H1 (cell line): Measurements from ENCODE around the gene SUMF1. TPM values are rescaled to one million over a fixed set of nuclear protein-coding genes. Genes with fewer than 3 reads are reported as not detected.

Experiments used
- CTCF ChIA-PET: fragments of 300-600 bp; sonication (Branson Sonifier 250); formaldehyde crosslinking; loops from one replicate; lab custom pipeline; 2021; ENCODE audit not compliant: partially characterized antibody; lab: Charles Lee
- POLR2A ChIA-PET: fragments of 300-600 bp; sonication (Branson Sonifier 250); formaldehyde crosslinking; loops from one replicate; lab custom pipeline; 2021; ENCODE audit warnings: inconsistent platforms; ENCODE audit not compliant: partially characterized antibody; lab: Charles Lee
- DNase-seq, 2 experiments: peaks; one replicate each; pipeline versions ENCODE4 v3.0.0 to v3.0.0-alpha.2; 2010 to 2022; ENCODE audit warnings: low spot score in 2 of 2, low read depth in 1 of 2, mixed read lengths in 1 of 2
- FAIRE-seq: peaks from 2 replicates; lab custom pipeline; 2011; peaks lifted over from hg19 to GRCh38; lab: Jason Lieb, UNC
- H2AFZ ChIP-seq: 2 replicates; pipeline ENCODE4 v1.8.1; 2012; ENCODE audit warnings: low read length, inconsistent platforms
- H2AK5ac ChIP-seq: 2 replicates; pipeline ENCODE4 v1.6.1; 2013; ENCODE audit warnings: low read depth, low read length
- H2BK120ac ChIP-seq: replicated peaks from 2 replicates; pipeline ENCODE3; 2013; ENCODE audit warnings: low read depth, low read length, inconsistent platforms
- H2BK12ac ChIP-seq: 2 replicates; pipeline ENCODE4 v1.6.1; 2013; ENCODE audit warnings: low read depth, low read length
- H2BK15ac ChIP-seq: 2 replicates; pipeline ENCODE4 v1.6.1; 2013; ENCODE audit warnings: low read length
- H2BK20ac ChIP-seq: 2 replicates; pipeline ENCODE4 v1.6.1; 2013; ENCODE audit warnings: low read length
- H2BK5ac ChIP-seq: 2 replicates; pipeline ENCODE4 v1.6.1; 2013; ENCODE audit warnings: low read depth, low read length
- H3K14ac ChIP-seq: 2 replicates; pipeline ENCODE4 v1.6.1; 2013; ENCODE audit warnings: inconsistent platforms; ENCODE audit not compliant: insufficient read length
- H3K18ac ChIP-seq: 2 replicates; pipeline ENCODE4 v1.6.1; 2013; ENCODE audit warnings: low read length; ENCODE audit errors: extremely low read depth
- H3K23ac ChIP-seq: 2 replicates; pipeline ENCODE4 v1.6.1; 2013; ENCODE audit warnings: inconsistent platforms; ENCODE audit not compliant: insufficient read length
- H3K23me2 ChIP-seq: 2 replicates; pipeline ENCODE4 v1.6.1; 2013; ENCODE audit warnings: low read depth, low read length
- H3K27ac ChIP-seq: 2 replicates; pipeline ENCODE4 v1.6.1; 2011; ENCODE audit warnings: low read depth, low read length, inconsistent platforms
- H3K27me3 ChIP-seq, 4 experiments: replicated peaks in 1 of 4; 1 replicate in 1 of 4; 2 replicates in 3 of 4; pipeline versions ENCODE4 v1.6.1 to v1.8.1; 2011 to 2013; ENCODE audit warnings: low read length in 3 of 4, mild to moderate bottlenecking in 3 of 4, inconsistent platforms in 2 of 4, mixed read lengths in 2 of 4, moderate library complexity in 1 of 4; ENCODE audit not compliant: control insufficient read depth in 3 of 4, insufficient read depth in 3 of 4; ENCODE audit errors: extremely low read depth in 1 of 4
- H3K36me3 ChIP-seq, 4 experiments: 2 replicates each; pipeline versions ENCODE4 v1.6.1 to v1.8.1; 2011 to 2013; ENCODE audit warnings: mild to moderate bottlenecking in 4 of 4, low read length in 3 of 4, moderate library complexity in 2 of 4, control low read depth in 1 of 4, inconsistent platforms in 1 of 4; ENCODE audit not compliant: insufficient read depth in 4 of 4, control insufficient read depth in 2 of 4
- H3K4ac ChIP-seq: replicated peaks from 2 replicates; pipeline ENCODE3; 2013; ENCODE audit warnings: low read length, low read depth, mixed read lengths, inconsistent platforms; ENCODE audit not compliant: insufficient read length
- H3K4me1 ChIP-seq, 4 experiments: replicated peaks in 1 of 4; 1 replicate in 1 of 4; 2 replicates in 3 of 4; pipeline versions ENCODE4 v1.6.1 to v1.8.1; 2011 to 2013; ENCODE audit warnings: low read length in 3 of 4, inconsistent platforms in 2 of 4, mixed read lengths in 1 of 4; ENCODE audit not compliant: insufficient read depth in 4 of 4, control insufficient read depth in 3 of 4
- H3K4me2 ChIP-seq, 2 experiments: 2 replicates each; pipeline versions ENCODE4 v1.6.1 to v1.8.1; 2011 to 2013; ENCODE audit warnings: low read depth in 2 of 2, low read length in 2 of 2, control low read depth in 1 of 2, inconsistent platforms in 1 of 2, mild to moderate bottlenecking in 1 of 2; ENCODE audit not compliant: insufficient read depth in 1 of 2
- H3K4me3 ChIP-seq, 4 experiments: fragments of 200-600, 300-600 bp in 1 of 4; sonication (generic), shearing (Covaris generic), sonication (Bioruptor Twin) in 1 of 4; 2 replicates each; pipeline versions ENCODE4 v1.5.1 to v1.8.1; 2011 to 2016; ENCODE audit warnings: low read length in 4 of 4, low read depth in 3 of 4, control low read depth in 2 of 4, inconsistent platforms in 2 of 4, mild to moderate bottlenecking in 2 of 4, mixed read lengths in 1 of 4, moderate library complexity in 1 of 4; ENCODE audit not compliant: insufficient read depth in 2 of 4; ENCODE audit errors: extremely low read depth in 1 of 4
- H3K56ac ChIP-seq: replicated peaks from 2 replicates; pipeline ENCODE3; 2013; ENCODE audit warnings: low read depth, mild to moderate bottlenecking, mixed read lengths, low read length, inconsistent platforms; ENCODE audit not compliant: insufficient read length
- H3K79me1 ChIP-seq: 2 replicates; pipeline ENCODE4 v1.6.1; 2013; ENCODE audit warnings: low read depth, low read length, control low read depth
- H3K79me2 ChIP-seq, 2 experiments: 2 replicates each; pipeline versions ENCODE4 v1.6.1 to v1.8.1; 2012 to 2013; ENCODE audit warnings: low read length in 2 of 2, mild to moderate bottlenecking in 2 of 2, inconsistent platforms in 1 of 2; ENCODE audit not compliant: insufficient read depth in 2 of 2, control insufficient read depth in 1 of 2
- H3K9ac ChIP-seq, 4 experiments: replicated peaks in 1 of 4; 1 replicate in 1 of 4; 2 replicates in 3 of 4; pipeline versions ENCODE4 v1.6.1 to v1.8.1; 2011 to 2013; ENCODE audit warnings: low read depth in 3 of 4, low read length in 3 of 4, control low read depth in 2 of 4, mild to moderate bottlenecking in 2 of 4, moderate library complexity in 2 of 4, inconsistent platforms in 1 of 4; ENCODE audit errors: extremely low read depth in 1 of 4
- H3K9me3 ChIP-seq, 2 experiments: 2 replicates each; pipeline versions ENCODE4 v1.6.1 to v1.8.1; 2012 to 2013; ENCODE audit warnings: mild to moderate bottlenecking in 2 of 2, moderate library complexity in 2 of 2, control low read depth in 1 of 2, inconsistent platforms in 1 of 2, low read depth in 1 of 2, low read length in 1 of 2, mixed read lengths in 1 of 2; ENCODE audit not compliant: insufficient read depth in 2 of 2
- H4K20me1 ChIP-seq, 2 experiments: replicated peaks in 1 of 2; 2 replicates each; pipeline versions ENCODE3 to v1.8.1; 2011 to 2013; ENCODE audit warnings: inconsistent platforms in 2 of 2, low read length in 2 of 2, mild to moderate bottlenecking in 1 of 2; ENCODE audit not compliant: insufficient read depth in 2 of 2, control insufficient read depth in 1 of 2
- H4K5ac ChIP-seq: 2 replicates; pipeline ENCODE4 v1.6.1; 2013; ENCODE audit warnings: low read length, low read depth, mixed read lengths, inconsistent platforms; ENCODE audit not compliant: insufficient read length
- H4K8ac ChIP-seq: 2 replicates; pipeline ENCODE4 v1.8.0; 2013; ENCODE audit warnings: mild to moderate bottlenecking, moderate library complexity, low read length, inconsistent platforms; ENCODE audit not compliant: insufficient read depth; ENCODE audit errors: extremely low read depth
- H4K91ac ChIP-seq: replicated peaks from 2 replicates; pipeline ENCODE3; 2013; ENCODE audit warnings: low read length, mixed read lengths, inconsistent platforms; ENCODE audit not compliant: insufficient read length
- CBX8 ChIP-seq: fragments of 300-800, 300-1000 bp; sonication (generic); IDR thresholded peaks from 2 replicates; pipeline ENCODE4 v1.7.1; 2016; ENCODE audit warnings: low read depth, low read length, borderline replicate concordance
- CEBPB ChIP-seq: IDR thresholded peaks from 2 replicates; pipeline ENCODE4 v1.6.1; 2012; ENCODE audit warnings: low read depth, low read length
- CREB1 ChIP-seq: IDR thresholded peaks from 2 replicates; pipeline ENCODE4 v1.6.1; 2012; ENCODE audit warnings: inconsistent platforms
- CTBP2 ChIP-seq: IDR thresholded peaks from 2 replicates; pipeline ENCODE4 v1.7.0; 2011; ENCODE audit warnings: borderline replicate concordance, mild to moderate bottlenecking, moderate library complexity, mixed read lengths, low read length; ENCODE audit not compliant: insufficient read depth, insufficient read length
- EP300 ChIP-seq, 2 experiments: IDR thresholded peaks; 1 replicate in 1 of 2; 2 replicates in 1 of 2; pipeline ENCODE4 v1.6.1; 2011 to 2012; ENCODE audit warnings: low read depth in 2 of 2, low read length in 2 of 2, mild to moderate bottlenecking in 2 of 2, borderline replicate concordance in 1 of 2, inconsistent platforms in 1 of 2, moderate library complexity in 1 of 2
- NRF1 ChIP-seq: IDR thresholded peaks from 2 replicates; pipeline ENCODE4 v1.6.1; 2011; ENCODE audit warnings: mild to moderate bottlenecking, low read depth, low read length, improper control_type of control experiment
- POLR2AphosphoS5 ChIP-seq: IDR thresholded peaks from 2 replicates; pipeline ENCODE4 v1.6.1; 2011; ENCODE audit warnings: low read depth, low read length
- RFX5 ChIP-seq: IDR thresholded peaks from 2 replicates; pipeline ENCODE4 v1.6.1; 2011; ENCODE audit warnings: low read depth, low read length, improper control_type of control experiment, borderline replicate concordance
- RNF2 ChIP-seq: fragments of 200-900, 300-1000 bp; sonication (generic); IDR thresholded peaks from 2 replicates; pipeline ENCODE4 v1.7.1; 2016; ENCODE audit warnings: borderline replicate concordance, low read depth, mild to moderate bottlenecking, antibody characterized with exemption, low read length; ENCODE audit not compliant: poor library complexity, severe bottlenecking; ENCODE audit errors: missing control alignments
- RXRA ChIP-seq: IDR thresholded peaks from 2 replicates; pipeline ENCODE4 v1.6.1; 2011; ENCODE audit warnings: low read depth, mild to moderate bottlenecking, low read length, moderate library complexity; ENCODE audit not compliant: insufficient read depth
- SRF ChIP-seq: IDR thresholded peaks from 2 replicates; pipeline ENCODE4 v1.6.1; 2011; ENCODE audit warnings: mild to moderate bottlenecking, low read depth, low read length, moderate library complexity
- TAF7 ChIP-seq: optimal IDR thresholded peaks from 2 replicates; pipeline ENCODE3; 2011; ENCODE audit warnings: low read depth, mild to moderate bottlenecking, inconsistent platforms, low read length, moderate library complexity, borderline replicate concordance
- WGBS, 2 experiments: shearing (Covaris generic) in 1 of 2; methylation state at CpG; one replicate each; pipeline versions ENCODE4 v1.1.6 to v1.1.7; 2013 to 2015; ENCODE audit warnings: low lambda C conversion rate in 2 of 2, mixed read lengths in 2 of 2, inconsistent platforms in 1 of 2, low coverage in 1 of 2, missing lambda C conversion rate in 1 of 2; ENCODE audit not compliant: insufficient replicate concordance in 2 of 2, insufficient coverage in 1 of 2, insufficient read length in 1 of 2; ENCODE audit errors: extremely low coverage in 1 of 2, missing lambda C conversion rate in 1 of 2; 5-methylcytosine and 5-hydroxymethylcytosine counted together
- polyA plus RNA-seq, 7 experiments: library from polyadenylated mRNA; depleted of rRNA in 3 of 7; stranded (reverse) in 5 of 7; unstranded in 2 of 7; fragments of >200 nt in 5 of 7; fragments of 200-250 nt in 2 of 7; gene quantifications; 1 replicate in 5 of 7; 2 replicates in 1 of 7; 4 replicates in 1 of 7; pipeline versions ENCODE4 v1.2.1 to v1.2.3, GENCODE V29; 2011 to 2013; ENCODE audit warnings: missing spikeins in 2 of 7, mixed read lengths in 2 of 7
- total RNA-seq: library from RNA; stranded (reverse); fragmentation: NEBNext Ultra II Directional; extraction: Animal tissue kit (Norgen Biotek cat#: 25700); gene quantifications from 2 replicates; pipeline ENCODE4 v1.2.1, GENCODE V29; 2021

SUMF1 gene
- total and polyA plus RNA-seq, 2 of the 8 experiments (the other 6 are each of a cell fraction or from before 2014, with no cell fraction given), result 12.5 to 15.0 TPM

GRCh38 chr3:4506559-4507023, 39.5 kb upstream of the SUMF1 start:
- H3K27me3 ChIP-seq, result no peaks in the 10 kb centered on the region; a peak in 1 of 7 replicates
- no peak overlapping the region for H2BK5ac ChIP-seq
- WGBS, 2 experiments, result 85% methylated on average over 2 of the region's 2 CpGs; no CpG with 5 or more reads in 1 of the 2 experiments
- H2AK5ac ChIP-seq, result no peak overlapping the region
- ChIA-PET POLR2A (interaction anchor here (1.6 to 8.6 kb wide), 2 partner anchors 13 to 39 kb away, joined by 3 to 91 read pairs; partner anchors contain the start of genes ITPR1 and SUMF1), CTCF (interaction anchor here (1.0 to 3.0 kb wide), 3 partner anchors 12 to 156 kb away, joined by 5 to 16 read pairs (median 10); partner anchors contain the start of gene ITPR1)
- H3K79me2 ChIP-seq, result no peaks in the 10 kb centered on the region; a peak in 1 of 4 replicates
- no peak overlapping the region for H4K8ac ChIP-seq
- TF ChIP-seq RXRA (no peak), CTBP2 (no peak), EP300 (IDR thresholded peaks at IDR 0.05; ENCODE audit: borderline replicate concordance in 1 of 2, low read depth in 2 of 2, low read length in 2 of 2) (no peak), SRF (no peak), CEBPB (no peak), RFX5 (no peak), NRF1 (no peak), TAF7 (no peak), POLR2AphosphoS5 (no peak), RNF2 (no peak), CBX8 (no peak), CREB1 (no peak)
- H2AFZ ChIP-seq, result no peak overlapping the region
- H2BK120ac ChIP-seq, result no peak overlapping the region
- H2BK12ac ChIP-seq, result no peak overlapping the region
- H3K9ac ChIP-seq, result no peak overlapping the region
- no peak overlapping the region for H3K18ac ChIP-seq
- no peak overlapping the region for H2BK20ac ChIP-seq
- H3K4ac ChIP-seq, result no peak overlapping the region
- H3K36me3 ChIP-seq, result no peaks in the 10 kb centered on the region
- H3K79me1 ChIP-seq, result no peaks in the 10 kb centered on the region
- H4K20me1 ChIP-seq, result peaks cover 0 to 2% of the 10 kb centered on the region in 2 experiments
- H3K4me2 ChIP-seq, result no peak overlapping the region
- no peak overlapping the region for H4K5ac ChIP-seq
- no peaks in the 10 kb centered on the region for H3K23me2 ChIP-seq
- H3K9me3 ChIP-seq, result no peaks in the 10 kb centered on the region
- no peak overlapping the region for H3K14ac ChIP-seq
- no peak overlapping the region for H2BK15ac ChIP-seq
- no peak for FAIRE-seq
- no peak for DNase-seq
- no peak overlapping the region for H3K23ac ChIP-seq
- H3K4me3 ChIP-seq, result no peak overlapping the region
- H3K56ac ChIP-seq, result no peak overlapping the region
- no peak overlapping the region for H4K91ac ChIP-seq
- peaks cover 0 to 4% (median 1%) of the 10 kb centered on the region in 4 experiments; a peak in 2 of 7 replicates for H3K4me1 ChIP-seq
- H3K27ac ChIP-seq, result no peak overlapping the region
